ENCODE measurements around the gene MRGPRX3.
"Not testable (repeated sequence)": the region's sequence is repeated elsewhere in the genome, so short reads cannot be mapped to it uniquely, and the experiment has no call there.

Gene MRGPRX3

GRCh38 chr11:18108254-18108653 is 24.1 kb upstream of the MRGPRX3 start:
- Histone ChIP-seq H3K9ac (no peak overlapping the region), H3K79me2 (no peaks in the 10 kb centered on the region), H3K4me1 (no peaks in the 10 kb centered on the region), H3K27ac (no peak overlapping the region), H3K4me2 (ENCODE audit: low read length) (no peak overlapping the region), H2AFZ (no peak overlapping the region), H3K4me3 (ENCODE audit: low read depth, low read length) (no peak overlapping the region), H3K27me3 (ENCODE audit: control insufficient read depth, insufficient read depth, low read length) (no peaks in the 10 kb centered on the region), H3K36me3 (ENCODE audit: control insufficient read depth, insufficient read depth, low read length) (no peaks in the 10 kb centered on the region), H3K9me3 (ENCODE audit: control insufficient read depth, low read length) (no peaks in the 10 kb centered on the region)
- TF ChIP-seq, protein P1, sequence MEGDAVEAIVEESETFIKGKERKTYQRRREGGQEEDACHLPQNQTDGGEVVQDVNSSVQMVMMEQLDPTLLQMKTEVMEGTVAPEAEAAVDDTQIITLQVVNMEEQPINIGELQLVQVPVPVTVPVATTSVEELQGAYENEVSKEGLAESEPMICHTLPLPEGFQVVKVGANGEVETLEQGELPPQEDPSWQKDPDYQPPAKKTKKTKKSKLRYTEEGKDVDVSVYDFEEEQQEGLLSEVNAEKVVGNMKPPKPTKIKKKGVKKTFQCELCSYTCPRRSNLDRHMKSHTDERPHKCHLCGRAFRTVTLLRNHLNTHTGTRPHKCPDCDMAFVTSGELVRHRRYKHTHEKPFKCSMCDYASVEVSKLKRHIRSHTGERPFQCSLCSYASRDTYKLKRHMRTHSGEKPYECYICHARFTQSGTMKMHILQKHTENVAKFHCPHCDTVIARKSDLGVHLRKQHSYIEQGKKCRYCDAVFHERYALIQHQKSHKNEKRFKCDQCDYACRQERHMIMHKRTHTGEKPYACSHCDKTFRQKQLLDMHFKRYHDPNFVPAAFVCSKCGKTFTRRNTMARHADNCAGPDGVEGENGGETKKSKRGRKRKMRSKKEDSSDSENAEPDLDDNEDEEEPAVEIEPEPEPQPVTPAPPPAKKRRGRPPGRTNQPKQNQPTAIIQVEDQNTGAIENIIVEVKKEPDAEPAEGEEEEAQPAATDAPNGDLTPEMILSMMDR (IDR thresholded peaks at IDR 0.05), result no peak

- Histone ChIP-seq H3K4me1 (no peaks in the 10 kb centered on the region), H3K4me2 (ENCODE audit: low read length) (no peak overlapping the region), H3K4me3 (ENCODE audit: low read depth, low read length) (no peak overlapping the region), H2AFZ (no peak overlapping the region), H3K36me3 (ENCODE audit: control insufficient read depth, insufficient read depth, low read length) (no peaks in the 10 kb centered on the region), H3K79me2 (no peaks in the 10 kb centered on the region), H3K9ac (no peak overlapping the region), H3K9me3 (ENCODE audit: control insufficient read depth, low read length) (no peaks in the 10 kb centered on the region), H3K27ac (no peak overlapping the region), H3K27me3 (ENCODE audit: control insufficient read depth, insufficient read depth, low read length) (no peaks in the 10 kb centered on the region)
- TF ChIP-seq, protein P1 (IDR thresholded peaks at IDR 0.05), result no peak
Observed at GRCh38 chr11:18111005-18111404, 21.4 kb upstream of the MRGPRX3 start.

GRCh38 chr11:18115360-18116127 is 16.8 kb upstream of the MRGPRX3 start:
- Histone ChIP-seq H3K9me3 (ENCODE audit: control insufficient read depth, low read length) (no peaks in the 10 kb centered on the region), H3K27me3 (ENCODE audit: control insufficient read depth, insufficient read depth, low read length) (no peaks in the 10 kb centered on the region), H3K9ac (no peak overlapping the region), H3K79me2 (no peaks in the 10 kb centered on the region), H3K27ac (no peak overlapping the region), H3K4me3 (ENCODE audit: low read depth, low read length) (no peak overlapping the region), H3K4me2 (ENCODE audit: low read length) (no peak overlapping the region), H3K4me1 (no peaks in the 10 kb centered on the region), H3K36me3 (ENCODE audit: control insufficient read depth, insufficient read depth, low read length) (no peaks in the 10 kb centered on the region), H2AFZ (no peak overlapping the region)
- TF ChIP-seq, protein P1 (IDR thresholded peaks at IDR 0.05), result peak; percentile 60

- not testable (repeated sequence) for H3K27ac ChIP-seq; H3K4me1 ChIP-seq; H2AFZ ChIP-seq; H3K36me3 ChIP-seq (ENCODE audit: control insufficient read depth, insufficient read depth, low read length); H3K79me2 ChIP-seq; H3K9ac ChIP-seq; H3K4me3 ChIP-seq (ENCODE audit: low read depth, low read length); H3K27me3 ChIP-seq (ENCODE audit: control insufficient read depth, insufficient read depth, low read length); H3K4me2 ChIP-seq (ENCODE audit: low read length); H3K9me3 ChIP-seq (ENCODE audit: control insufficient read depth, low read length)
Observed at GRCh38 chr11:18121331-18121828, 11.0 kb upstream of the MRGPRX3 start.

- H2AFZ ChIP-seq; H3K9me3 ChIP-seq (ENCODE audit: control insufficient read depth, low read length); H3K9ac ChIP-seq; H3K27me3 ChIP-seq (ENCODE audit: control insufficient read depth, insufficient read depth, low read length); H3K4me3 ChIP-seq (ENCODE audit: low read depth, low read length); H3K36me3 ChIP-seq (ENCODE audit: control insufficient read depth, insufficient read depth, low read length); H3K27ac ChIP-seq; H3K4me2 ChIP-seq (ENCODE audit: low read length); H3K79me2 ChIP-seq; H3K4me1 ChIP-seq: not testable (repeated sequence)
Observed at GRCh38 chr11:18131115-18131514, 1.3 kb upstream of the MRGPRX3 start.
